NT2/D1 (cell line): Measurements from ENCODE around the gene METTL24.

Experiments used
- SUZ12 ChIP-seq: IDR thresholded peaks from 2 replicates; pipeline ENCODE4 v1.6.1; 2011; ENCODE audit not compliant: insufficient read length, insufficient read depth; ENCODE audit errors: extremely low read depth
- YY1 ChIP-seq: IDR thresholded peaks from 2 replicates; pipeline ENCODE4 v1.6.1; 2011; ENCODE audit not compliant: insufficient read length, insufficient read depth
- ZNF274 ChIP-seq: IDR thresholded peaks from 2 replicates; pipeline ENCODE4 v1.6.1; 2011; ENCODE audit warnings: mild to moderate bottlenecking, low read depth, low read length

GRCh38 chr6:110226261-110226660 is 131.9 kb downstream of the METTL24 start:
- no peak for TF ChIP-seq YY1
- TF ChIP-seq ZNF274: no peak
- TF ChIP-seq SUZ12: no peak
